GM10847 (cell line): ENCODE data around the gene ELF4.

Experiments
- POLR2A ChIP-seq: IDR thresholded peaks from 2 replicates; pipeline ENCODE4 v1.6.1; 2011; ENCODE audit not compliant: insufficient read length; ENCODE audit errors: extremely low read depth

ELF4 gene

GRCh38 chrX:130081421-130082045, 28.8 kb downstream of the ELF4 start:
- no peak for TF ChIP-seq POLR2A

GRCh38 chrX:130080791-130081367, 29.4 kb downstream of the ELF4 start:
- TF ChIP-seq POLR2A, result no peak

- no peak for TF ChIP-seq POLR2A
Measured at GRCh38 chrX:130079824-130080406, 30.4 kb downstream of the ELF4 start.

- no peak for TF ChIP-seq POLR2A
Measured at GRCh38 chrX:130075777-130076176, 34.5 kb downstream of the ELF4 start.

GRCh38 chrX:130072345-130072740, 38.0 kb downstream of the ELF4 start:
- no peak for TF ChIP-seq POLR2A

- no peak for TF ChIP-seq POLR2A
Measured at GRCh38 chrX:130071611-130072344, 38.5 kb downstream of the ELF4 start.

- TF ChIP-seq POLR2A, result no peak
Measured at GRCh38 chrX:130066975-130067615, 43.2 kb downstream of the ELF4 start.

- no peak for TF ChIP-seq POLR2A
Measured at GRCh38 chrX:130060122-130061069, 49.9 kb downstream of the ELF4 start.

- TF ChIP-seq POLR2A, result no peak
Measured at GRCh38 chrX:130058652-130059051, 51.6 kb downstream of the ELF4 start.

GRCh38 chrX:130057209-130057608, 53.1 kb downstream of the ELF4 start:
- TF ChIP-seq POLR2A, result no peak

- no peak for TF ChIP-seq POLR2A
Measured at GRCh38 chrX:130055899-130056298, 54.4 kb downstream of the ELF4 start.

GRCh38 chrX:130055103-130055502, 55.2 kb downstream of the ELF4 start:
- TF ChIP-seq POLR2A, result no peak

GRCh38 chrX:130053236-130053635, 57.1 kb downstream of the ELF4 start:
- TF ChIP-seq POLR2A, result no peak

- no peak for TF ChIP-seq POLR2A
Measured at GRCh38 chrX:130051176-130051845, 59.0 kb downstream of the ELF4 start.
